DND-41 (cell line): ENCODE measurements around the gene LRRC38.

Experiments
- CTCF ChIP-seq: IDR thresholded peaks from 2 replicates; pipeline ENCODE4 v1.5.1; 2012; ENCODE audit warnings: borderline replicate concordance, low read length, moderate library complexity, mild to moderate bottlenecking; ENCODE audit not compliant: poor library complexity, severe bottlenecking; ENCODE audit errors: extremely low read depth
- EZH2 ChIP-seq: IDR thresholded peaks from 3 replicates; pipeline ENCODE4 v1.6.1; 2012; ENCODE audit warnings: borderline replicate concordance, low read depth, mild to moderate bottlenecking, moderate library complexity, low read length, inconsistent platforms; ENCODE audit not compliant: severe bottlenecking

DNA sequence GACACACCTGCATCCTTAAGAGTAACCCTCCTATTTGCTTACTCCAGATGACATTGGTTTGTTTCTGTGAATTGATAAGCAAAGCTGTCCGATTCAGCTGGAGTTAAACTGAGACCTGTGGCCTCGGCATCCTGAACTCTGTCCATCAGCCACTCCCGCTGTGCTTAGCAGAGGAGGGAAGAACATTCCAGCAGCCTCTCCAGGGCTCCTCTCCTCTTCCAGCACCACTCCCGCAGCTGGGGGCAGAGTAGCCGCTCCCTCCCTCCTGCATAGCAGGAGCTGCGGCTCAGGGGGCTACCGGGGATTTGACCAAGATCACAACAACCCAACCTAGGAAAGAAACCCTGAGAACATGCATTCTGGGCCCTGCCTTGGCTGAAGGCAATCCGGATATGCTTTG lies 8.8 kb downstream of the LRRC38 start:
- TF ChIP-seq CTCF (no peak), EZH2 (no peak)
